SH-SY5Y (cell line): ENCODE data around the gene CYBA.

Experiments used
- GATA2 ChIP-seq: IDR thresholded peaks from 2 replicates; pipeline ENCODE4 v1.6.1; 2011; ENCODE audit warnings: mild to moderate bottlenecking, low read depth, low read length
- GATA3 ChIP-seq: IDR thresholded peaks from 2 replicates; pipeline ENCODE4 v1.6.1; 2011; ENCODE audit warnings: low read depth, mild to moderate bottlenecking, low read length, moderate library complexity

DNA sequence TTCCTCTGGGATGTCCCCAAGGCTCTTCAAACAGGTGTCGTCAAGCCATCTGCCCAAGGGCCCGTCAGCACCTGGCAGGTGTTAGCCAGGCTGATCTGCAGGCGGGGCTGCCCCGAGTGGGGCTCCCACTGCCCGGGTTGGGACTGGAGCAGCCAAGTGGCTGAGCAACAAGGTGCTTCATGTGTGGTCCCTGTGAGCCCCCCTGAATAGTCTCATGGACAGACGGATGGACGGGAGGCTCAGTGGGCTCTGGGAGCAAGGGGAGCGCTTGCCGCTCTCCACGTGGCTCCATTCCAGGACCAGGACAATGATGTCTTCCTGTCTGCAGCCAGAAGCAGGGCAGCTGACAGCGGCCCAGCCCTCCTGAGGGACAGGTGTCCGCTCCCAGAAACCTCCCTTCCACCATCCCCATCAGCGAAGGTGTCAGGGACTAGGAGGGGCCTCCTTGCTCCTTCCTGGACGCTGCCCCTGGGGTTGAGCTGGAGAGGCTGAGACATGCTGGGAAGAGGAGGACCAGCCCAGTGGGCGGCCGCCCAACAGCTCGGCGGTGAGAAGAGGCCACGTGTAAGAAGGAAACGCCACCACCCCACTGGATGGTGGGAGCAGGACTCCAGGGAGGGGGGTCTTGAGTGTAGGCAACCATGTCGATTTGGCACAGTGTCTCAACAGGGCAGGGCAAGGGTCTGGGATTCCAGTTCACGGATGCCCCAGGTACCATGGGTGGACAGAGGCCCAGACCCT lies 25.8 kb upstream of the CYBA start:
- TF ChIP-seq GATA3 (no peak), GATA2 (no peak)
